GM12872 (cell line): Measurements from ENCODE around the gene CSTPP1.

Experiments used
- CTCF ChIP-seq: IDR thresholded peaks from 3 replicates; pipeline ENCODE4 v1.5.1; 2011; ENCODE audit warnings: low read depth, mild to moderate bottlenecking, low read length, moderate library complexity; ENCODE audit not compliant: insufficient read depth

CSTPP1 gene

GRCh38 chr11:47021527-47021818 is 84.9 kb downstream of the CSTPP1 start:
- TF ChIP-seq CTCF, result no peak

- TF ChIP-seq CTCF, result no peak
Measured at GRCh38 chr11:47021965-47022364, 85.4 kb downstream of the CSTPP1 start.

- TF ChIP-seq CTCF, result no peak
Measured at GRCh38 chr11:47028195-47029093, 91.9 kb downstream of the CSTPP1 start.

- TF ChIP-seq CTCF, result no peak
Measured at GRCh38 chr11:47033439-47033838, 96.9 kb downstream of the CSTPP1 start.

DNA sequence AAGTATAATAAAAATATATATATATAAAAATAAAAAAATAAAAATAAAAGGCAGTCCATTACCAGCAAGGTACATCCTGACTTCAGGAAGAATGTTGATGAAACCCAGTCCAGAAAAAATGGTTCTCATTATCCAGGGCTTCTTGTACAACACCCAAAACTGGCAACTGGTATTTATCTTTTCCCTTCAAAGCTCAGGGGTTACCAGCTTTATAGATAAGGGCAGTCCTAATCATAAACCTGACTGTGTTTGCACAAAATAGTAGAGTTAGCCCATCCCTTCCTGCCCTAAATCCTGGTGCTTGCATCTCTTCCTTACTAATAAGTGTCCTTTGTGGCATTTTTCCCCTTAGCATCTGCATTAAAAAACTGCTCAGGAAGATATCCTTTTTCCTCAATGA is 97.5 kb downstream of the CSTPP1 start:
- TF ChIP-seq CTCF, result no peak

DNA sequence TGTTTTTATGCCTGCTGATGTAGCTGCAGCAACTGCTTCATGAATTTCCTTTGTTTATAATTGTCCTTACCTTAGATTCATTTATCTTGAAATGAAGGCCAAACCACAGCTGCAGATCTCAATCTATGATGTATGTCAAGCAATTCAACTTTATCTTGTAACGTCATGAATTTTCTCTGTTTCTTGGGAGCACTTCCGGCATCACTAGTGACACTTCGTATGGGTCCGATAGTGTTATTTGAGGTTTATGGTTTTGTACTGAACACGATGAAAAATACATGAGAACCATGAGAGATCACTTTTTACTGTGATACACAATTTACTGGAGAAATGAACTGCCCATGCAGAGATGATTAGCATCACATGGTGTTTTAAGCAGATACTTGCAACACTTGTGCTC is 98.5 kb downstream of the CSTPP1 start:
- no peak for TF ChIP-seq CTCF

DNA sequence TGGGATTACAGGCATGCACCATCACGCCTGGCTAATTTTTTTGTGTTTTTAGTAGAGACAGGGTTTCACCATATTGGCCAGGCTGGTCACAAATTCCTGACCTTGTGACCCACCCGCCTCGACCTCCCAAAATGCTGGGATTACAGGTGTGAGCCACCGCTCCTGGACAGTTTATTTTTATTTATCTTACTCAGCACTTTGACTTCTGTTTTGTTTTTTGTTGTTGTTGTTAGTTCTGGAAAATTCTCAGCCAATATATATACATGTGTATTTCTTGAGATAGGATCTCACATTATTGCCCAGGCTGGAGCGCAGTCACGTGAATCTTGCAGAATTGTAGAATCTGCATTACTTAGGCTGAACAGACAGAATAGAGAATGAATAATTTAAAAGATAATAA is 107.6 kb downstream of the CSTPP1 start:
- TF ChIP-seq CTCF, result no peak
